Measurements from ENCODE around the gene ARF3. TPM values are rescaled to one million over a fixed set of nuclear protein-coding genes. Genes with fewer than 3 reads are reported as not detected.
"Not testable (repeated sequence)": the region's sequence is repeated elsewhere in the genome, so short reads cannot be mapped to it uniquely, and the experiment has no call there.

Gene ARF3
- total and polyA plus RNA-seq, 2 of the 13 experiments (the other 11 are each of a cell fraction or from before 2014, with no cell fraction given) = 53.8 to 57.9 TPM

- TF ChIP-seq ZNF556 (CRISPR knock-in tag; IDR thresholded peaks at IDR 0.05; ENCODE audit: borderline replicate concordance) (peak; percentile 41; the same call in 1 of the 2 replicates), ZNF83 (CRISPR knock-in tag; IDR thresholded peaks at IDR 0.05; ENCODE audit: borderline replicate concordance) (no peak), CREB1 (IDR thresholded peaks at IDR 0.05) (no peak), CREB1 (CRISPR knock-in tag; IDR thresholded peaks at IDR 0.05) (peak; percentile 77), FOXM1 (CRISPR knock-in tag; IDR thresholded peaks at IDR 0.05) (no peak)
Observed at GRCh38 chr12:48910196-48910595, 47.1 kb downstream of the ARF3 start (continued).

- H3K9ac ChIP-seq (ENCODE audit: insufficient read depth, low read depth, low read length); H3K9me3 ChIP-seq (ENCODE audit: low read length); DNase-seq (ENCODE audit: low spot score); H3K79me2 ChIP-seq (ENCODE audit: insufficient read depth, low read length); CTCF ChIA-PET (ENCODE audit: low intra/inter-chr PET ratio, low total read pairs); H4K20me1 ChIP-seq (ENCODE audit: insufficient read depth, low read length); BruUV-seq (replicated peaks); intact Hi-C loops (cut with micrococcal nuclease; ENCODE audit: unreplicated experiment); H3K4me3 ChIP-seq (replicated peaks in 1 of 3; ENCODE audit: insufficient read depth in 1 of 3, low read depth in 2 of 3, low read length in 3 of 3); H2AFZ ChIP-seq (ENCODE audit: low read length); in situ Hi-C loops (cut with HindIII; ENCODE audit: extremely low pct_ligation_motif_present, low pct_unique_long_range_greater_than_20kb); H3K27me3 ChIP-seq (ENCODE audit: control insufficient read depth in 1 of 2, insufficient read depth in 2 of 2, low read length in 2 of 2); FAIRE-seq; H3K36me3 ChIP-seq (replicated peaks in 1 of 2; ENCODE audit: control insufficient read depth in 1 of 2, insufficient read depth in 2 of 2, low read length in 2 of 2): not testable (repeated sequence)
- POLR2A ChIA-PET = interaction anchor here (0.7 to 1.3 kb wide), 9 partner anchors 9 to 1202 kb away, joined by 3 to 11 read pairs (median 3); partner anchors contain the start of genes ARF3, COX14, FKBP11 and RND1
- WGBS (ENCODE audit: low lambda C conversion rate) = 36% methylated on average over 11 of the region's 11 CpGs
- TF ChIP-seq ZNF770 (CRISPR knock-in tag; IDR thresholded peaks at IDR 0.05) (peak; percentile 90), JUN (CRISPR knock-in tag; IDR thresholded peaks at IDR 0.05) (0 out of 2 replicates have a peak, but pooled peaks have one; percentile 4), ZNF460 (CRISPR knock-in tag; IDR thresholded peaks at IDR 0.05; ENCODE audit: borderline replicate concordance) (peak; percentile 83; the same call in 1 of the 2 replicates), ZMYM3 (CRISPR knock-in tag; IDR thresholded peaks at IDR 0.05) (0 out of 2 replicates have a peak, but pooled peaks have one; percentile 28), ZNF121 (CRISPR knock-in tag; IDR thresholded peaks at IDR 0.05) (peak; percentile 87)
- ATAC-seq = peak; percentile 8; the same call in 1 of the 3 replicates
- Histone ChIP-seq H3K27ac (ENCODE audit: extremely low read length, insufficient read depth, low read length) (peak overlapping the region; percentile 6), H3K4me1 (ENCODE audit: insufficient read depth, low read length) (peaks cover 79% of the 10 kb centered on the region), H3K4me2 (ENCODE audit: low read depth, low read length) (peak overlapping the region; percentile 30)
Observed at GRCh38 chr12:48909698-48910097, 47.6 kb downstream of the ARF3 start.

Measured in HepG2 (cell line).